GM23338 (cell line): ENCODE measurements around the gene MYRFL. TPM values are rescaled to one million over a fixed set of nuclear protein-coding genes. Genes with fewer than 3 reads are reported as not detected.
A peak's percentile ranks its signal among the peaks of the same experiment; 100 is the strongest.

Experiments used
- ATAC-seq: fragments of 200-7000 bp; cut with Tn5 transposase; 3 replicates; pipeline ENCODE4 v1.9.1; 2020
- DNase-seq: peaks from one replicate; pipeline ENCODE4 v3.0.0-alpha.2; 2015; ENCODE audit warnings: low spot score
- H2AFZ ChIP-seq: fragments of 200-600 bp; sonication (generic); 2 replicates; pipeline ENCODE4 v1.8.0; 2016; ENCODE audit warnings: antibody characterized with exemption, mild to moderate bottlenecking, moderate library complexity
- H3F3A ChIP-seq: fragments of 200-600 bp; sonication (generic); replicated peaks from 2 replicates; pipeline ENCODE4 v1.8.0; 2017; ENCODE audit warnings: antibody characterized with exemption, mixed run types, low read depth
- H3K27ac ChIP-seq: fragments of 200-600 bp; sonication (generic); 2 replicates; pipeline ENCODE4 v1.6.1; 2016; ENCODE audit warnings: low read depth
- H3K27me3 ChIP-seq: fragments of 200-600 bp; sonication (generic); 2 replicates; pipeline ENCODE4 v1.8.0; 2016; ENCODE audit warnings: mild to moderate bottlenecking, mixed run types, moderate library complexity; ENCODE audit not compliant: insufficient read depth
- H3K36me3 ChIP-seq: fragments of 200-600 bp; sonication (generic); 2 replicates; pipeline ENCODE4 v1.8.0; 2016; ENCODE audit warnings: mild to moderate bottlenecking; ENCODE audit not compliant: insufficient read depth
- H3K4me1 ChIP-seq: fragments of 200-600 bp; sonication (generic); 2 replicates; pipeline ENCODE4 v1.8.0; 2016; ENCODE audit warnings: mild to moderate bottlenecking, moderate library complexity; ENCODE audit not compliant: insufficient read depth
- H3K4me2 ChIP-seq: fragments of 200-600 bp; sonication (generic); 2 replicates; pipeline ENCODE4 v1.7.1; 2017; ENCODE audit warnings: mixed run types
- H3K4me3 ChIP-seq: fragments of 200-600 bp; sonication (generic); 2 replicates; pipeline ENCODE4 v1.6.1; 2016; ENCODE audit warnings: mixed run types
- H3K79me2 ChIP-seq: fragments of 200-600 bp; sonication (generic); replicated peaks from 2 replicates; pipeline ENCODE4 v1.8.0; 2017; ENCODE audit warnings: mild to moderate bottlenecking; ENCODE audit not compliant: insufficient read depth
- H3K9me2 ChIP-seq: fragments of 200-600 bp; sonication (generic); 2 replicates; pipeline ENCODE4 v1.8.0; 2017; ENCODE audit not compliant: insufficient read depth
- H4K20me1 ChIP-seq: fragments of 200-600 bp; sonication (generic); replicated peaks from 2 replicates; pipeline ENCODE4 v1.8.0; 2017; ENCODE audit warnings: mild to moderate bottlenecking; ENCODE audit not compliant: insufficient read depth
- H3K27ac Mint-ChIP-seq: 2 replicates; pipeline ENCODE4 v1.8.0; 2020; ENCODE audit warnings: inconsistent platforms, mild to moderate bottlenecking, moderate library complexity, mixed read lengths
- H3K27me3 Mint-ChIP-seq: 3 replicates; pipeline ENCODE4 v1.8.0; 2022; ENCODE audit warnings: low read depth, mild to moderate bottlenecking, moderate library complexity, mixed read lengths, inconsistent platforms; ENCODE audit not compliant: insufficient read depth, poor library complexity
- H3K36me3 Mint-ChIP-seq: 3 replicates; pipeline ENCODE4 v1.8.0; 2021; ENCODE audit warnings: low read depth, mild to moderate bottlenecking, inconsistent platforms, moderate library complexity, mixed read lengths
- H3K4me1 Mint-ChIP-seq: 3 replicates; pipeline ENCODE4 v1.8.0; 2020; ENCODE audit warnings: mild to moderate bottlenecking, inconsistent platforms, mixed read lengths
- H3K4me3 Mint-ChIP-seq: 3 replicates; pipeline ENCODE4 v1.8.0; 2021; ENCODE audit warnings: moderate library complexity, mild to moderate bottlenecking, inconsistent platforms, mixed read lengths
- H3K9me3 Mint-ChIP-seq: 3 replicates; pipeline ENCODE4 v1.8.0; 2020; ENCODE audit warnings: moderate library complexity, mild to moderate bottlenecking, inconsistent platforms, mixed read lengths
- CREB1 ChIP-seq: fragments of 250-450 bp; sonication (Bioruptor Pico); IDR thresholded peaks from 2 replicates; pipeline ENCODE4 v1.5.0; 2020; ENCODE audit warnings: low read depth, mild to moderate bottlenecking, moderate library complexity
- EZH2 ChIP-seq: fragments of 200-600 bp; sonication (generic); IDR thresholded peaks from one replicate; pipeline ENCODE4 v1.8.0; 2017; ENCODE audit warnings: antibody characterized with exemption, mild to moderate bottlenecking, low read depth; ENCODE audit not compliant: unreplicated experiment
- NANOG ChIP-seq: IDR thresholded peaks from 2 replicates; pipeline ENCODE4 v1.6.1; 2016; ENCODE audit warnings: antibody characterized with exemption, borderline replicate concordance
- POLR2AphosphoS5 ChIP-seq: IDR thresholded peaks from 2 replicates; pipeline ENCODE4 v1.6.1; 2016; ENCODE audit warnings: antibody characterized with exemption, low read depth
- STAT1 ChIP-seq: IDR thresholded peaks from one replicate; pipeline ENCODE4 v1.6.1; 2016; ENCODE audit warnings: antibody characterized with exemption; ENCODE audit not compliant: unreplicated experiment
- polyA plus RNA-seq: library from polyadenylated mRNA; unstranded; fragments of >200 nt; fragmentation: Nextera tagmentation; extraction: Ambion mirVana; gene quantifications from 2 replicates; pipeline ENCODE4 v1.2.1, GENCODE V29; 2016
- total RNA-seq: library from RNA; depleted of rRNA; stranded (reverse); fragments of >200 nt; shearing (Covaris generic); gene quantifications from 2 replicates; pipeline ENCODE4 v1.2.3, GENCODE V29; 2014
- TF ChIP-seq, protein P1 (sequence below): IDR thresholded peaks from one replicate; pipeline ENCODE4 v1.6.1; 2018; ENCODE audit warnings: antibody characterized with exemption; ENCODE audit not compliant: unreplicated experiment
- TF ChIP-seq, protein P2 (sequence below): IDR thresholded peaks from 2 replicates; pipeline ENCODE4 v1.6.1; 2016; ENCODE audit warnings: antibody characterized with exemption
- TF ChIP-seq, protein P3 (sequence below): fragments of 250-450 bp; sonication (Bioruptor Pico); IDR thresholded peaks from 2 replicates; pipeline ENCODE4 v1.5.0; 2020; ENCODE audit warnings: mild to moderate bottlenecking, moderate library complexity

MYRFL gene
- total and polyA plus RNA-seq, 2 experiments from 2014 or later = 2.3 to 2.8 TPM

DNA sequence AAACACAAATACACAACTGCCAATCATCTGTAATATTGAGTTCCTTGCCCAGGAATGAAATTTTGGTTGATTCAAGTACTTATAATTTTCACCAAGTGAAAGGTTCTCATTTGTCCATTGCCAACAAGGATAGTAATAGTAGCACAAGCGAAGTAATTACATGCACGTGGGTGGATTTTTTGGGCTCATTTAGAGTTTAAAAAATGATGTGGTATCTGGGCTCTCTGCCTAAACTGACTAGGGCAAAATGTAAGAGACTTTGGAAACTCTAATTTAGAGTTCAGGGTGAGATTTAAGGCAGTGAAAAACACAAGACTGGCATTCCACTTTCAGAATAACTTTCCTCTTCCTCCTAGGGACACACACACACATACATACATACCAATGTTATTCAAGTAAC is 111.7 kb downstream of the MYRFL start:
- no peak for DNase-seq
- peak overlapping the region; percentile 52 for H3K4me2 ChIP-seq
- no peak for ATAC-seq
- Mint-ChIP-seq H3K4me1 (peaks cover 50% of the 10 kb centered on the region), H3K27me3 (peaks cover 14% of the 10 kb centered on the region), H3K27ac (peak overlapping the region; percentile 4), H3K4me3 (no peak overlapping the region; the same call in 2 of the 3 replicates), H3K36me3 (peaks cover 41% of the 10 kb centered on the region), H3K9me3 (peaks cover 31% of the 10 kb centered on the region)
- H3K4me1 ChIP-seq = peaks cover 32% of the 10 kb centered on the region
- no peaks in the 10 kb centered on the region for H4K20me1 ChIP-seq
- peak overlapping the region; percentile 35; the same call in 1 of the 2 replicates for H3K27ac ChIP-seq
- no peaks in the 10 kb centered on the region for H3K79me2 ChIP-seq
- H3F3A ChIP-seq = no peaks in the 10 kb centered on the region
- H3K27me3 ChIP-seq = no peaks in the 10 kb centered on the region
- TF ChIP-seq CREB1 (CRISPR knock-in tag) = no peak
- no peak for TF ChIP-seq EZH2
- no peak for TF ChIP-seq NANOG
- TF ChIP-seq POLR2AphosphoS5 = no peak
- TF ChIP-seq, protein P1, sequence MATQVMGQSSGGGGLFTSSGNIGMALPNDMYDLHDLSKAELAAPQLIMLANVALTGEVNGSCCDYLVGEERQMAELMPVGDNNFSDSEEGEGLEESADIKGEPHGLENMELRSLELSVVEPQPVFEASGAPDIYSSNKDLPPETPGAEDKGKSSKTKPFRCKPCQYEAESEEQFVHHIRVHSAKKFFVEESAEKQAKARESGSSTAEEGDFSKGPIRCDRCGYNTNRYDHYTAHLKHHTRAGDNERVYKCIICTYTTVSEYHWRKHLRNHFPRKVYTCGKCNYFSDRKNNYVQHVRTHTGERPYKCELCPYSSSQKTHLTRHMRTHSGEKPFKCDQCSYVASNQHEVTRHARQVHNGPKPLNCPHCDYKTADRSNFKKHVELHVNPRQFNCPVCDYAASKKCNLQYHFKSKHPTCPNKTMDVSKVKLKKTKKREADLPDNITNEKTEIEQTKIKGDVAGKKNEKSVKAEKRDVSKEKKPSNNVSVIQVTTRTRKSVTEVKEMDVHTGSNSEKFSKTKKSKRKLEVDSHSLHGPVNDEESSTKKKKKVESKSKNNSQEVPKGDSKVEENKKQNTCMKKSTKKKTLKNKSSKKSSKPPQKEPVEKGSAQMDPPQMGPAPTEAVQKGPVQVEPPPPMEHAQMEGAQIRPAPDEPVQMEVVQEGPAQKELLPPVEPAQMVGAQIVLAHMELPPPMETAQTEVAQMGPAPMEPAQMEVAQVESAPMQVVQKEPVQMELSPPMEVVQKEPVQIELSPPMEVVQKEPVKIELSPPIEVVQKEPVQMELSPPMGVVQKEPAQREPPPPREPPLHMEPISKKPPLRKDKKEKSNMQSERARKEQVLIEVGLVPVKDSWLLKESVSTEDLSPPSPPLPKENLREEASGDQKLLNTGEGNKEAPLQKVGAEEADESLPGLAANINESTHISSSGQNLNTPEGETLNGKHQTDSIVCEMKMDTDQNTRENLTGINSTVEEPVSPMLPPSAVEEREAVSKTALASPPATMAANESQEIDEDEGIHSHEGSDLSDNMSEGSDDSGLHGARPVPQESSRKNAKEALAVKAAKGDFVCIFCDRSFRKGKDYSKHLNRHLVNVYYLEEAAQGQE = no peak
- TF ChIP-seq, protein P2, sequence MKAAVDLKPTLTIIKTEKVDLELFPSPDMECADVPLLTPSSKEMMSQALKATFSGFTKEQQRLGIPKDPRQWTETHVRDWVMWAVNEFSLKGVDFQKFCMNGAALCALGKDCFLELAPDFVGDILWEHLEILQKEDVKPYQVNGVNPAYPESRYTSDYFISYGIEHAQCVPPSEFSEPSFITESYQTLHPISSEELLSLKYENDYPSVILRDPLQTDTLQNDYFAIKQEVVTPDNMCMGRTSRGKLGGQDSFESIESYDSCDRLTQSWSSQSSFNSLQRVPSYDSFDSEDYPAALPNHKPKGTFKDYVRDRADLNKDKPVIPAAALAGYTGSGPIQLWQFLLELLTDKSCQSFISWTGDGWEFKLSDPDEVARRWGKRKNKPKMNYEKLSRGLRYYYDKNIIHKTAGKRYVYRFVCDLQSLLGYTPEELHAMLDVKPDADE = no peak
- TF ChIP-seq, protein P3, sequence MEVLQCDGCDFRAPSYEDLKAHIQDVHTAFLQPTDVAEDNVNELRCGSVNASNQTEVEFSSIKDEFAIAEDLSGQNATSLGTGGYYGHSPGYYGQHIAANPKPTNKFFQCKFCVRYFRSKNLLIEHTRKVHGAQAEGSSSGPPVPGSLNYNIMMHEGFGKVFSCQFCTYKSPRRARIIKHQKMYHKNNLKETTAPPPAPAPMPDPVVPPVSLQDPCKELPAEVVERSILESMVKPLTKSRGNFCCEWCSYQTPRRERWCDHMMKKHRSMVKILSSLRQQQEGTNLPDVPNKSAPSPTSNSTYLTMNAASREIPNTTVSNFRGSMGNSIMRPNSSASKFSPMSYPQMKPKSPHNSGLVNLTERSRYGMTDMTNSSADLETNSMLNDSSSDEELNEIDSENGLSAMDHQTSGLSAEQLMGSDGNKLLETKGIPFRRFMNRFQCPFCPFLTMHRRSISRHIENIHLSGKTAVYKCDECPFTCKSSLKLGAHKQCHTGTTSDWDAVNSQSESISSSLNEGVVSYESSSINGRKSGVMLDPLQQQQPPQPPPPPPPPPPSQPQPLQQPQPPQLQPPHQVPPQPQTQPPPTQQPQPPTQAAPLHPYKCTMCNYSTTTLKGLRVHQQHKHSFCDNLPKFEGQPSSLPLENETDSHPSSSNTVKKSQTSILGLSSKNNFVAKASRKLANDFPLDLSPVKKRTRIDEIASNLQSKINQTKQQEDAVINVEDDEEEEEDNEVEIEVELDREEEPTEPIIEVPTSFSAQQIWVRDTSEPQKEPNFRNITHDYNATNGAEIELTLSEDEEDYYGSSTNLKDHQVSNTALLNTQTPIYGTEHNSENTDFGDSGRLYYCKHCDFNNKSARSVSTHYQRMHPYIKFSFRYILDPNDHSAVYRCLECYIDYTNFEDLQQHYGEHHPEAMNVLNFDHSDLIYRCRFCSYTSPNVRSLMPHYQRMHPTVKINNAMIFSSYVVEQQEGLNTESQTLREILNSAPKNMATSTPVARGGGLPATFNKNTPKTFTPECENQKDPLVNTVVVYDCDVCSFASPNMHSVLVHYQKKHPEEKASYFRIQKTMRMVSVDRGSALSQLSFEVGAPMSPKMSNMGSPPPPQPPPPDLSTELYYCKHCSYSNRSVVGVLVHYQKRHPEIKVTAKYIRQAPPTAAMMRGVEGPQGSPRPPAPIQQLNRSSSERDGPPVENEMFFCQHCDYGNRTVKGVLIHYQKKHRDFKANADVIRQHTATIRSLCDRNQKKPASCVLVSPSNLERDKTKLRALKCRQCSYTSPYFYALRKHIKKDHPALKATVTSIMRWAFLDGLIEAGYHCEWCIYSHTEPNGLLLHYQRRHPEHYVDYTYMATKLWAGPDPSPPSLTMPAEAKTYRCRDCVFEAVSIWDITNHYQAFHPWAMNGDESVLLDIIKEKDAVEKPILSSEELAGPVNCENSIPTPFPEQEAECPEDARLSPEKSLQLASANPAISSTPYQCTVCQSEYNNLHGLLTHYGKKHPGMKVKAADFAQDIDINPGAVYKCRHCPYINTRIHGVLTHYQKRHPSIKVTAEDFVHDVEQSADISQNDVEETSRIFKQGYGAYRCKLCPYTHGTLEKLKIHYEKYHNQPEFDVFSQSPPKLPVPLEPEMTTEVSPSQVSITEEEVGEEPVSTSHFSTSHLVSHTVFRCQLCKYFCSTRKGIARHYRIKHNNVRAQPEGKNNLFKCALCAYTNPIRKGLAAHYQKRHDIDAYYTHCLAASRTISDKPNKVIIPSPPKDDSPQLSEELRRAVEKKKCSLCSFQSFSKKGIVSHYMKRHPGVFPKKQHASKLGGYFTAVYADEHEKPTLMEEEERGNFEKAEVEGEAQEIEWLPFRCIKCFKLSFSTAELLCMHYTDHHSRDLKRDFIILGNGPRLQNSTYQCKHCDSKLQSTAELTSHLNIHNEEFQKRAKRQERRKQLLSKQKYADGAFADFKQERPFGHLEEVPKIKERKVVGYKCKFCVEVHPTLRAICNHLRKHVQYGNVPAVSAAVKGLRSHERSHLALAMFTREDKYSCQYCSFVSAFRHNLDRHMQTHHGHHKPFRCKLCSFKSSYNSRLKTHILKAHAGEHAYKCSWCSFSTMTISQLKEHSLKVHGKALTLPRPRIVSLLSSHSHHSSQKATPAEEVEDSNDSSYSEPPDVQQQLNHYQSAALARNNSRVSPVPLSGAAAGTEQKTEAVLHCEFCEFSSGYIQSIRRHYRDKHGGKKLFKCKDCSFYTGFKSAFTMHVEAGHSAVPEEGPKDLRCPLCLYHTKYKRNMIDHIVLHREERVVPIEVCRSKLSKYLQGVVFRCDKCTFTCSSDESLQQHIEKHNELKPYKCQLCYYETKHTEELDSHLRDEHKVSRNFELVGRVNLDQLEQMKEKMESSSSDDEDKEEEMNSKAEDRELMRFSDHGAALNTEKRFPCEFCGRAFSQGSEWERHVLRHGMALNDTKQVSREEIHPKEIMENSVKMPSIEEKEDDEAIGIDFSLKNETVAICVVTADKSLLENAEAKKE (CRISPR knock-in tag) = no peak
- TF ChIP-seq STAT1 = no peak
- peaks cover 8% of the 10 kb centered on the region; the same call in 1 of the 2 replicates for H3K36me3 ChIP-seq
- H2AFZ ChIP-seq = peak overlapping the region; percentile 2; the same call in 1 of the 2 replicates
- H3K9me2 ChIP-seq = no peaks in the 10 kb centered on the region
- H3K4me3 ChIP-seq = 0 out of 2 replicates have a peak overlapping the region, but pooled peaks have one; percentile 4
